Loucy (cell line): ENCODE results near the gene PRPSAP1.

Source experiments
- H2AFZ ChIP-seq: fragments of 200-600 bp; sonication (generic); 2 replicates; pipeline ENCODE4 v1.6.0; 2016; ENCODE audit warnings: antibody characterized with exemption, mild to moderate bottlenecking, low read length, moderate library complexity
- H3F3A ChIP-seq: fragments of 200-600 bp; 2 replicates; pipeline ENCODE4 v1.6.0; 2016; ENCODE audit warnings: antibody characterized with exemption, low read depth, mild to moderate bottlenecking
- H3K27me3 ChIP-seq: fragments of 200-600 bp; sonication (generic); 2 replicates; pipeline ENCODE4 v1.6.1; 2014; ENCODE audit warnings: low read length, mild to moderate bottlenecking; ENCODE audit not compliant: insufficient read depth, poor library complexity, severe bottlenecking
- H3K36me3 ChIP-seq: fragments of 200-600 bp; sonication (generic); 2 replicates; pipeline ENCODE4 v1.6.1; 2016; ENCODE audit warnings: low read length; ENCODE audit not compliant: insufficient read depth
- H3K4me1 ChIP-seq: fragments of 200-600 bp; sonication (generic); 2 replicates; pipeline ENCODE4 v1.5.1; 2014; ENCODE audit warnings: low read length, mild to moderate bottlenecking; ENCODE audit not compliant: insufficient read depth, poor library complexity, severe bottlenecking
- H3K4me2 ChIP-seq: fragments of 200-600 bp; sonication (generic); 2 replicates; pipeline ENCODE4 v1.6.0; 2014; ENCODE audit warnings: antibody characterized with exemption, low read length, low read depth, mild to moderate bottlenecking; ENCODE audit not compliant: poor library complexity, severe bottlenecking
- H3K4me3 ChIP-seq: fragments of 200-600 bp; sonication (generic); 2 replicates; pipeline ENCODE4 v1.5.1; 2014; ENCODE audit warnings: low read length, mild to moderate bottlenecking, mixed read lengths; ENCODE audit not compliant: poor library complexity, severe bottlenecking
- H3K79me2 ChIP-seq: fragments of 200-600 bp; sonication (generic); 2 replicates; pipeline ENCODE4 v1.6.1; 2014; ENCODE audit warnings: low read length; ENCODE audit not compliant: insufficient read depth
- H3K9ac ChIP-seq: fragments of 200-600 bp; sonication (generic); 2 replicates; pipeline ENCODE4 v1.6.0; 2014; ENCODE audit warnings: mild to moderate bottlenecking, low read depth, low read length, moderate library complexity; ENCODE audit not compliant: poor library complexity, severe bottlenecking
- H3K9me2 ChIP-seq: fragments of 200-600 bp; sonication (generic); replicated peaks from 2 replicates; pipeline ENCODE4 v1.6.1; 2016; ENCODE audit warnings: low read depth, low read length, mixed read lengths
- H3K9me3 ChIP-seq: fragments of 200-600 bp; sonication (generic); 2 replicates; pipeline ENCODE4 v1.6.1; 2014; ENCODE audit warnings: mild to moderate bottlenecking, antibody characterized with exemption, low read length, low read depth; ENCODE audit not compliant: insufficient read depth
- H4K20me1 ChIP-seq: fragments of 200-600 bp; sonication (generic); 2 replicates; pipeline ENCODE4 v1.6.0; 2014; ENCODE audit warnings: antibody characterized with exemption, low read length, mild to moderate bottlenecking; ENCODE audit not compliant: insufficient read depth, poor library complexity, severe bottlenecking
- CTCF ChIP-seq: fragments of 200-600 bp; sonication (generic); conservative IDR thresholded peaks from 2 replicates; pipeline ENCODE4 v1.5.1; 2014; ENCODE audit warnings: mild to moderate bottlenecking, antibody characterized with exemption, low read length
- EZH2phosphoT487 ChIP-seq: fragments of 200-600 bp; IDR thresholded peaks from 2 replicates; pipeline ENCODE4 v1.6.1; 2018; ENCODE audit warnings: antibody characterized with exemption, mild to moderate bottlenecking, moderate library complexity, borderline replicate concordance

Gene PRPSAP1

GRCh38 chr17:76390003-76390421 is 36.3 kb upstream of the PRPSAP1 start:
- H3K4me1 ChIP-seq = peaks cover 4% of the 10 kb centered on the region
- H2AFZ ChIP-seq = no peak overlapping the region
- H3K27me3 ChIP-seq = no peaks in the 10 kb centered on the region
- no peaks in the 10 kb centered on the region for H3K9me3 ChIP-seq
- H3K9ac ChIP-seq = no peak overlapping the region
- TF ChIP-seq CTCF (no peak), EZH2phosphoT487 (no peak)
- H3K36me3 ChIP-seq = peaks cover 27% of the 10 kb centered on the region; the same call in 1 of the 2 replicates
- H3K4me3 ChIP-seq = no peak overlapping the region
- H3K4me2 ChIP-seq = no peak overlapping the region
- no peaks in the 10 kb centered on the region for H4K20me1 ChIP-seq
- H3F3A ChIP-seq = peaks cover 4% of the 10 kb centered on the region; the same call in 1 of the 2 replicates
- no peaks in the 10 kb centered on the region for H3K9me2 ChIP-seq
- no peaks in the 10 kb centered on the region for H3K79me2 ChIP-seq

- H3K36me3 ChIP-seq = peaks cover 23% of the 10 kb centered on the region; the same call in 1 of the 2 replicates
- H3K4me2 ChIP-seq = no peak overlapping the region
- no peak overlapping the region for H3K9ac ChIP-seq
- peaks cover 6% of the 10 kb centered on the region for H3K4me1 ChIP-seq
- H3K4me3 ChIP-seq = no peak overlapping the region
- H3K9me3 ChIP-seq = no peaks in the 10 kb centered on the region
- H3F3A ChIP-seq = peaks cover 4% of the 10 kb centered on the region; the same call in 1 of the 2 replicates
- no peaks in the 10 kb centered on the region for H3K79me2 ChIP-seq
- no peaks in the 10 kb centered on the region for H3K27me3 ChIP-seq
- H3K9me2 ChIP-seq = no peaks in the 10 kb centered on the region
- no peak overlapping the region for H2AFZ ChIP-seq
- no peaks in the 10 kb centered on the region for H4K20me1 ChIP-seq
- TF ChIP-seq EZH2phosphoT487 = no peak
- TF ChIP-seq CTCF = no peak
Observed at GRCh38 chr17:76388966-76389888, 35.5 kb upstream of the PRPSAP1 start.

- peaks cover 18% of the 10 kb centered on the region for H3K4me1 ChIP-seq
- no peak overlapping the region for H3K9ac ChIP-seq
Observed at GRCh38 chr17:76386966-76387765, 33.5 kb upstream of the PRPSAP1 start.

More at GRCh38 chr17:76386966-76387765, 33.5 kb upstream of the PRPSAP1 start:
- TF ChIP-seq EZH2phosphoT487 = no peak
- TF ChIP-seq CTCF = no peak
- no peaks in the 10 kb centered on the region for H3K9me2 ChIP-seq
- no peaks in the 10 kb centered on the region for H3K9me3 ChIP-seq
- H3K4me2 ChIP-seq = no peak overlapping the region
- H3K79me2 ChIP-seq = no peaks in the 10 kb centered on the region
- no peak overlapping the region for H2AFZ ChIP-seq
- H3K4me3 ChIP-seq = no peak overlapping the region
- H4K20me1 ChIP-seq = no peaks in the 10 kb centered on the region
- H3K27me3 ChIP-seq = no peaks in the 10 kb centered on the region
- peaks cover 14% of the 10 kb centered on the region; the same call in 1 of the 2 replicates for H3K36me3 ChIP-seq
- H3F3A ChIP-seq = peaks cover 4% of the 10 kb centered on the region; the same call in 1 of the 2 replicates
